Activated B cell treated with CpG ODN at 0.5 μM for 24 hours (primary cell): ENCODE results near the gene FAU. TPM values are rescaled to one million over a fixed set of nuclear protein-coding genes. Genes with fewer than 3 reads are reported as not detected.

Experiments used
- ATAC-seq: fragments of 200-7000 bp; cut with Tn5 transposase; one replicate; pipeline ENCODE4 v1.10.0; 2021; ENCODE audit warnings: low read depth, mild to moderate bottlenecking, moderate library complexity
- CTCF ChIA-PET: fragments of 350-600 bp; sonication (Branson Sonifier 250); formaldehyde crosslinking; loops from one replicate; lab custom pipeline; 2021; ENCODE audit warnings: antibody characterized with exemption; lab: Charles Lee
- POLR2A ChIA-PET: fragments of 350-600 bp; sonication (Branson Sonifier 250); formaldehyde crosslinking; loops from one replicate; lab custom pipeline; 2021; ENCODE audit warnings: antibody characterized with exemption; lab: Charles Lee
- DNase-seq: peaks from one replicate; pipeline ENCODE4 v3.0.0; 2022
- H3K27ac Mint-ChIP-seq: one replicate; pipeline ENCODE4 v1.8.0; 2020; ENCODE audit warnings: mixed read lengths
- H3K27me3 Mint-ChIP-seq: one replicate; pipeline ENCODE4 v1.8.0; 2021; ENCODE audit warnings: mixed read lengths
- H3K36me3 Mint-ChIP-seq: one replicate; pipeline ENCODE4 v1.8.0; 2021; ENCODE audit warnings: low read depth, mixed read lengths
- H3K4me1 Mint-ChIP-seq: one replicate; pipeline ENCODE4 v1.8.0; 2021; ENCODE audit warnings: mixed read lengths
- H3K4me3 Mint-ChIP-seq: one replicate; pipeline ENCODE4 v1.8.0; 2020; ENCODE audit warnings: mild to moderate bottlenecking, mixed read lengths
- H3K9me3 Mint-ChIP-seq: one replicate; pipeline ENCODE4 v1.8.0; 2020; ENCODE audit warnings: mixed read lengths
- CTCF ChIP-seq: fragments of 200-600 bp; IDR thresholded peaks from one replicate; pipeline ENCODE4 v1.8.0; 2022; ENCODE audit warnings: antibody characterized with exemption, mild to moderate bottlenecking
- intact Hi-C: fragments of 100-400 bp; cut with micrococcal nuclease; formaldehyde crosslinking; loops from one replicate; pipeline ENCODE4 v1.15.1; 2024
- total RNA-seq: library from RNA; stranded (reverse); gene quantifications from 2 replicates; pipeline ENCODE4 v1.2.3, GENCODE V29; 2022

The FAU gene
- total RNA-seq, 1 donor from 2014 or later = 1,416 TPM

- no peak overlapping the region for H3K27ac Mint-ChIP-seq
- intact Hi-C loops = no loop called here
- ATAC-seq = no peak
Observed at GRCh38 chr11:65086809-65087208, 35.1 kb downstream of the FAU start.

GRCh38 chr11:65085446-65085845 is 36.5 kb downstream of the FAU start:
- no peak for TF ChIP-seq CTCF
- peak overlapping the region; percentile 94 for H3K27ac Mint-ChIP-seq
- H3K4me1 Mint-ChIP-seq = peaks cover 25% of the 10 kb centered on the region
- POLR2A ChIA-PET = interaction anchor here (0.9 kb wide), 1 partner anchor 50 kb away, joined by 3 read pairs; no protein-coding TSS in a partner anchor
- H3K36me3 Mint-ChIP-seq = peaks cover 52% of the 10 kb centered on the region
- ATAC-seq (no peak), DNase-seq (no peak)
- CTCF ChIA-PET = interaction anchor here (1.4 kb wide), 1 partner anchor 36 kb away, joined by 5 read pairs; the partner anchor contains the start of genes FAU and MRPL49
- H3K4me3 Mint-ChIP-seq = peak overlapping the region; percentile 93
- no peaks in the 10 kb centered on the region for H3K27me3 Mint-ChIP-seq
- intact Hi-C loops = loop anchor here (2.0 kb wide), 1 partner anchor 169 kb away; the partner anchor contains the start of gene ATG2A
- H3K9me3 Mint-ChIP-seq = no peaks in the 10 kb centered on the region

More at GRCh38 chr11:65086809-65087208, 35.1 kb downstream of the FAU start:
- Mint-ChIP-seq H3K9me3 (no peaks in the 10 kb centered on the region), H3K4me3 (no peak overlapping the region), H3K27me3 (no peaks in the 10 kb centered on the region), H3K4me1 (peaks cover 25% of the 10 kb centered on the region), H3K36me3 (peaks cover 52% of the 10 kb centered on the region)
- DNase-seq = no peak
- TF ChIP-seq CTCF = no peak
- ChIA-PET CTCF (no interaction called here), POLR2A (interaction anchor here (0.5 kb wide), 1 partner anchor 36 kb away, joined by 3 read pairs; no protein-coding TSS in a partner anchor)

- ChIA-PET CTCF (interaction anchor here (1.4 to 1.7 kb wide), 2 partner anchors 37 to 71 kb away, joined by 3 to 5 read pairs; partner anchors contain the start of genes ARL2, FAU and MRPL49), POLR2A (interaction anchor here (0.9 kb wide), 1 partner anchor 51 kb away, joined by 3 read pairs; no protein-coding TSS in a partner anchor)
- ATAC-seq (no peak), DNase-seq (no peak)
- H3K4me3 Mint-ChIP-seq = peak overlapping the region; percentile 93
- peak overlapping the region; percentile 94 for H3K27ac Mint-ChIP-seq
- peaks cover 52% of the 10 kb centered on the region for H3K36me3 Mint-ChIP-seq
- peaks cover 25% of the 10 kb centered on the region for H3K4me1 Mint-ChIP-seq
- no peak for TF ChIP-seq CTCF
- H3K9me3 Mint-ChIP-seq = no peaks in the 10 kb centered on the region
- intact Hi-C loops = loop anchor here (1.0 to 2.0 kb wide), 8 partner anchors 12 to 168 kb away; partner anchors contain the start of genes ARL2, ATG2A, FAU and MRPL49
- no peaks in the 10 kb centered on the region for H3K27me3 Mint-ChIP-seq
Observed at GRCh38 chr11:65084598-65085375, 37.1 kb downstream of the FAU start.

GRCh38 chr11:65083834-65084597 is 37.9 kb downstream of the FAU start, which contains the start of the genes CDCA5 and ZFPL1:
TSS of gene CDCA5 (minus strand) at chr11:65084040. CDS start at chr11:65083978, 62 bp downstream.
TSS of gene ZFPL1 (plus strand) at chr11:65084222. CDS start at chr11:65084699, 477 bp downstream.
- peak within 1 kb of the TSS; percentile 93 for H3K4me3 Mint-ChIP-seq
- DNase-seq (peak; percentile 97), ATAC-seq (peak; percentile 92)
- H3K9me3 Mint-ChIP-seq = no peaks in the 10 kb centered on the region
- peaks cover 45% of the 10 kb centered on the region for H3K36me3 Mint-ChIP-seq
- intact Hi-C loops = loop anchor here (1.0 to 2.0 kb wide), 8 partner anchors 12 to 167 kb away; partner anchors contain the start of genes ARL2, ATG2A, FAU and MRPL49
- CTCF ChIA-PET = interaction anchor here (0.6 to 1.7 kb wide), 2 partner anchors 70 to 893 kb away, joined by 3 read pairs; partner anchors contain the start of gene ARL2
- POLR2A ChIA-PET = interaction anchor here (0.6 to 2.2 kb wide), 4 partner anchors 8 to 50 kb away, joined by 3 to 7 read pairs (median 5); partner anchors contain the start of genes SYVN1 and VPS51
- H3K27ac Mint-ChIP-seq = peak within 1 kb of the TSS; percentile 94
- peaks cover 25% of the 10 kb centered on the region for H3K4me1 Mint-ChIP-seq
- no peak for TF ChIP-seq CTCF
- no peaks in the 10 kb centered on the region for H3K27me3 Mint-ChIP-seq
